ENCODE measurements around the gene HRH3. TPM values are rescaled to one million over a fixed set of nuclear protein-coding genes. Genes with fewer than 3 reads are reported as not detected.

The HRH3 gene
- total RNA-seq, 1 donor: not detected

GRCh38 chr20:62266340-62266739 is 46.3 kb upstream of the HRH3 start:
- no peak for TF ChIP-seq CTCF (IDR thresholded peaks at IDR 0.05; ENCODE audit: insufficient read depth, low read depth, low read length)
- no peak overlapping the region for H3K4me3 ChIP-seq (ENCODE audit: low read depth, low read length)
- no peak for DNase-seq (ENCODE audit: low read depth)

- no peak for DNase-seq (ENCODE audit: low read depth)
- no peak for TF ChIP-seq CTCF (IDR thresholded peaks at IDR 0.05; ENCODE audit: insufficient read depth, low read depth, low read length)
- H3K4me3 ChIP-seq (ENCODE audit: low read depth, low read length): no peak overlapping the region
Observed at GRCh38 chr20:62265365-62265764, 45.3 kb upstream of the HRH3 start.

GRCh38 chr20:62263396-62263795 is 43.3 kb upstream of the HRH3 start:
- no peak for DNase-seq (ENCODE audit: low read depth)
- H3K4me3 ChIP-seq (ENCODE audit: low read depth, low read length): no peak overlapping the region
- no peak for TF ChIP-seq CTCF (IDR thresholded peaks at IDR 0.05; ENCODE audit: insufficient read depth, low read depth, low read length)

- H3K4me3 ChIP-seq (ENCODE audit: low read depth, low read length): no peak overlapping the region
- no peak for DNase-seq (ENCODE audit: low read depth)
- TF ChIP-seq CTCF (IDR thresholded peaks at IDR 0.05; ENCODE audit: insufficient read depth, low read depth, low read length): no peak
Observed at GRCh38 chr20:62262064-62262463, 42.0 kb upstream of the HRH3 start.

- no peak for TF ChIP-seq CTCF (IDR thresholded peaks at IDR 0.05; ENCODE audit: insufficient read depth, low read depth, low read length)
- H3K4me3 ChIP-seq (ENCODE audit: low read depth, low read length): no peak overlapping the region
- no peak for DNase-seq (ENCODE audit: low read depth)
Observed at GRCh38 chr20:62259294-62259565, 39.2 kb upstream of the HRH3 start.

- no peak for TF ChIP-seq CTCF (IDR thresholded peaks at IDR 0.05; ENCODE audit: insufficient read depth, low read depth, low read length)
Observed at GRCh38 chr20:62258499-62259293, 38.6 kb upstream of the HRH3 start.

GRCh38 chr20:62255976-62256375 is 35.9 kb upstream of the HRH3 start:
- no peak overlapping the region for H3K4me3 ChIP-seq (ENCODE audit: low read depth, low read length)
- no peak for TF ChIP-seq CTCF (IDR thresholded peaks at IDR 0.05; ENCODE audit: insufficient read depth, low read depth, low read length)
- no peak for DNase-seq (ENCODE audit: low read depth)

More at GRCh38 chr20:62258499-62259293, 38.6 kb upstream of the HRH3 start:
- no peak overlapping the region for H3K4me3 ChIP-seq (ENCODE audit: low read depth, low read length)
- peak; percentile 64 for DNase-seq (ENCODE audit: low read depth)
